ENCODE data around the gene MAP4K2.
A peak's percentile ranks its signal among the peaks of the same experiment; 100 is the strongest.

MAP4K2 gene

GRCh38 chr11:64810891-64811272 lies 7.9 kb upstream of the MAP4K2 start:
- DNase-seq, result no peak

- peak; percentile 63 to 66 for DNase-seq
Measured at GRCh38 chr11:64810271-64810890, 7.4 kb upstream of the MAP4K2 start, which contains the start of gene MEN1. Gene MEN1 (minus strand): TSS chr11:64810551. CDS start chr11:64810109, 442 bp downstream.

GRCh38 chr11:64809781-64810241 lies 6.8 kb upstream of the MAP4K2 start:
- DNase-seq, result no peak

- DNase-seq, result no peak
Measured at GRCh38 chr11:64805481-64805880, 2.5 kb upstream of the MAP4K2 start.

- DNase-seq, result no peak
Measured at GRCh38 chr11:64804346-64805210, 1.6 kb upstream of the MAP4K2 start.

GRCh38 chr11:64803846-64804345 lies 882 bp upstream of the MAP4K2 start:
- no peak for DNase-seq

GRCh38 chr11:64802370-64803157 lies 450 bp downstream of the MAP4K2 start:
- peak in 1 of 2 experiments; percentile 19 for DNase-seq

- no peak for DNase-seq
Measured at GRCh38 chr11:64801561-64802369, 1.2 kb downstream of the MAP4K2 start.

- DNase-seq, result no peak
Measured at GRCh38 chr11:64801158-64801464, 1.9 kb downstream of the MAP4K2 start.

- DNase-seq, result no peak
Measured at GRCh38 chr11:64800303-64801157, 2.5 kb downstream of the MAP4K2 start.

- no peak for DNase-seq
Measured at GRCh38 chr11:64799623-64800302, 3.3 kb downstream of the MAP4K2 start.

- no peak for DNase-seq
Measured at GRCh38 chr11:64799256-64799622, 3.8 kb downstream of the MAP4K2 start.

- no peak for DNase-seq
Measured at GRCh38 chr11:64796757-64797541, 6.1 kb downstream of the MAP4K2 start.

GRCh38 chr11:64796047-64796756 lies 6.8 kb downstream of the MAP4K2 start:
- no peak for DNase-seq

GRCh38 chr11:64794526-64794925 lies 8.5 kb downstream of the MAP4K2 start:
- no peak for DNase-seq

GRCh38 chr11:64793271-64794160 lies 9.5 kb downstream of the MAP4K2 start:
- DNase-seq, result no peak

GRCh38 chr11:64792482-64792881 lies 10.5 kb downstream of the MAP4K2 start:
- DNase-seq, result no peak

GRCh38 chr11:64791781-64792291 lies 11.2 kb downstream of the MAP4K2 start:
- DNase-seq, result no peak

All from activated CD4-positive, alpha-beta T cell treated with anti-CD3 and anti-CD28 coated beads, Interleukin-2, amount 50 U/mL, for 4 hours (primary cell).